GM18870 (cell line): ENCODE data around the gene ZCCHC24.
"Not testable (repeated sequence)": the region's sequence is repeated elsewhere in the genome, so short reads cannot be mapped to it uniquely, and the experiment has no call there.

ENCODE experiments used
- ATAC-seq: cut with Tn5 transposase; IDR thresholded peaks from one replicate; pipeline ENCODE4 v1.9.1; 2021; ENCODE audit warnings: moderate library complexity; ENCODE audit not compliant: unreplicated experiment

The ZCCHC24 gene

DNA sequence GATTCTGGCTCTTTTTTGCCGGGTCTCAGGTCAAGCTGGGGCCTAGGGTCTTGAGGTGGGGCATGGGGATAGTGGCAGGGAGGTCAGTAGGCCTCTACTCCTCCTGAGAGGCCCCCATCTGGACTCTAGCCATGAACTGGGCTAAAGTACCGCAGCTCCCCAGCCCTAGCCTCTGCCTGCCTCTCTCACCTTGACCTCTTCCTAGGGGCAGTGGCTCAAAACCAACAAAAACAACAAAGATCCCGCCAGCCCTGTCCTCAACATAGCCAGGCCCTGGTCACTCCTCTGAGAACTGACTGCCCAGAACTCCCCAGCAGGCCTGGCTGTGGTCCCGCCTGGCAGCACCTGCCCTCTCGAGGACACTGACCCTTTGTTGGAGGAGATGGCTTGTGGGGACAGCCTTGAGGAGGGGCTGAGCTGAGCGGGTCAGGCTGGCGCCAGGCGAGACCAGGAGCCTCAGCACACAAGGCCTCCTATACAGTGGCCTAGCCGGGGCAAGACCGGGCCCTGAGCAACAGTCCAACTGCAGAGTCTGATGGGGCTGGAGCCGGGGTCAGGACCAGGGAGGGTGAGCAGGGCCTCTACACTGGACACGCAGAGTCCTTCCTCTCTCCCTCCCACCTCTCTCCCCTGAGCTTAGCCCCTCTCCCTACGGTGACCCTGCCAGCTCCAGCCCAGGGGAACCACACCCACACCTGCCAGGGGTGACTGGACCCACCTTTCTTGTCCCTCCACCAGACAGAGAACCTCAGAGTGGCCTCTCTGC is 109.8 kb downstream of the ZCCHC24 start:
- no peak for ATAC-seq

- no peak for ATAC-seq
These were observed 110.3 kb downstream of the ZCCHC24 start for GRCh38 chr10:79335094-79335469.

DNA sequence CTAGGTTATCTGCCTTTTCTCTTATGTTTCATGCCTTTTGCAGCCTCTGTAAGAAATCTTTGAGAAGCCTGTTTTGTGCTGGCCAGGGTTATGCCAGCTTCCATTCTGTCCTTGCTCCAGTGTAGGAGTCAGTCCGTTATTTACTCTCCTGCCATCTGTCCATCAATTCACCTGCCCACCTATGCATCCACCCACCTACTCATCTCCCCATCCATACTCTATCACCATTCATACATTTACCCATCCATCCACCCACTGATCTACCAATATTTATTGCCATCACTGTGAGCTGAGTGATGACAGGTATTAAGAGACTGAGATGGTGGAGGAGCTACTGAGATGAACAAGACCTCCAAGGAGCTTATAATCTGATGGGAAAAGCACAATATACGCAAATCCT is 110.9 kb downstream of the ZCCHC24 start:
- ATAC-seq, result no peak

DNA sequence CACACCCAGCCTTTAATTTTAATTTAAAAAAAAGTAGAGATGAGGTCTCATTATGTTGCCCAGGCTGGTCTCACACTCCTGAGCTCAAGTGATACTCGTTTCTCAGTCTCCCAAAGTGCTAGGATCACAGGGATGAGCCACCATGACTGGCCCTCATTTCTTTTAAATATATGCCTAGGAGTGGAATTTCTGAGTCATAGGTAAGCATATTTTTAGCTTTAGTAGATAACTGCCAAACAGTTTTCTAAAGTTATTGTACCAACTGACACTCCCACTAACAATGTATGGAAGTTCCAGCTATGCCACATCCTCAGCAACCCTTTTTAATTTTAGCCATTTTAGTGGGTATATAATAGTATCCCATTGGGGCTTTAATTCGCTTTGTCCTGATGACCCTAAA is 111.9 kb downstream of the ZCCHC24 start:
- ATAC-seq, result no peak

DNA sequence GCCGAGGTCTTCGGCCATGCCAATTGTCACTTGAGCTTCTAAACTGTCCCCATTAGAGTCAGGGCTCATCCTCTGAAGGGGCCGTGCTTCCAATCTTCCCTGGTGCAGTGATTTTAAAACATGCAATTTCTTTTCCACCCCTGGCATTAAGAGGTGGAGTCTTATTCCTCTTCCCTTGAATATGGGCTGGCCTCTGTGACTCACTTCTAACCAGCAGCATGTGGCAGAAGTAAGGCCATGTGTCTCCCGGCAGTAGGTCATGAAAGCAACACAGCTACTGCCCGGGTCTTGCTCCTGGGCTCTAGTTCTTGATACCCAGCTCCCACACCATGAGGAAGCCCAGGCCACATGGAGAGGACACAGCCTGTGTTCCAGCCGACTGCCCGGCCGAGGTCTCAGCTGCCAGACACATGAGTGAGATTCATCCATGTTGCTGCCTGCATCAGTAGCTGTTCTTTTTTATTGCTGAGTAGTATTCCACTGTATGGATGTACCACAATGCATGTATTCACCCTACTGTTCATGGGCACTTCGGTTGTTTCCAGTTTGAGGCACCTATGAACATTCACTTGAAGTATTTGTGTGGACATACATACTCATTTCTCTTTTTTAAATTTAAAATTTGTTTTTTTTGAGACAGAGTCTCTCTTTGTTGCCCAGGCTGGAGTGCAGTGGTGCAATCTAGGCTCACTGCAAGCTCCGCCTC is 112.7 kb downstream of the ZCCHC24 start:
- ATAC-seq, result not testable (repeated sequence)
